Globus pallidus (tissue), 1 donor: ENCODE measurements around the gene TLE4.
A peak's percentile ranks its signal among the peaks of the same experiment; 100 is the strongest.
"Not testable (repeated sequence)": the region's sequence is repeated elsewhere in the genome, so short reads cannot be mapped to it uniquely, and the experiment has no call there.

ENCODE experiments used
- DNase-seq: peaks from one replicate; pipeline ENCODE4 v3.0.0-alpha.2; 2015; ENCODE audit warnings: low spot score

TLE4 gene

GRCh38 chr9:79604149-79604548 lies 32.4 kb downstream of the TLE4 start:
- no peak for DNase-seq

GRCh38 chr9:79604921-79605562 lies 33.3 kb downstream of the TLE4 start:
- no peak for DNase-seq

- not testable (repeated sequence) for DNase-seq
These were observed 34.8 kb downstream of the TLE4 start for GRCh38 chr9:79606529-79606928.

- DNase-seq: no peak
These were observed 37.8 kb downstream of the TLE4 start for GRCh38 chr9:79609468-79610018.

GRCh38 chr9:79610019-79610631 lies 38.4 kb downstream of the TLE4 start:
- no peak for DNase-seq

GRCh38 chr9:79610791-79611614 lies 39.2 kb downstream of the TLE4 start:
- peak; percentile 43 for DNase-seq

GRCh38 chr9:79613145-79613544 lies 41.4 kb downstream of the TLE4 start:
- DNase-seq: no peak

GRCh38 chr9:79615038-79615437 lies 43.3 kb downstream of the TLE4 start:
- no peak for DNase-seq

- no peak for DNase-seq
These were observed 44.2 kb downstream of the TLE4 start for GRCh38 chr9:79616013-79616412.

GRCh38 chr9:79616971-79617370 lies 45.2 kb downstream of the TLE4 start:
- no peak for DNase-seq

GRCh38 chr9:79617395-79617794 lies 45.6 kb downstream of the TLE4 start:
- DNase-seq: peak; percentile 48

- DNase-seq: no peak
These were observed 48.2 kb downstream of the TLE4 start for GRCh38 chr9:79619930-79620329.

GRCh38 chr9:79621916-79622575 lies 50.3 kb downstream of the TLE4 start:
- no peak for DNase-seq

GRCh38 chr9:79623799-79624721 lies 52.3 kb downstream of the TLE4 start:
- peak; percentile 35 for DNase-seq

GRCh38 chr9:79629721-79630120 lies 58.0 kb downstream of the TLE4 start:
- DNase-seq: no peak

- DNase-seq: no peak
These were observed 59.0 kb downstream of the TLE4 start for GRCh38 chr9:79630521-79631403.

GRCh38 chr9:79632060-79632459 lies 60.3 kb downstream of the TLE4 start:
- DNase-seq: no peak

- no peak for DNase-seq
These were observed 60.9 kb downstream of the TLE4 start for GRCh38 chr9:79632705-79633104.

GRCh38 chr9:79633558-79633957 lies 61.8 kb downstream of the TLE4 start:
- DNase-seq: no peak
